Kidney epithelial cell (primary cell): ENCODE results near the gene ECSIT. TPM values are rescaled to one million over a fixed set of nuclear protein-coding genes. Genes with fewer than 3 reads are reported as not detected.
"Not testable (repeated sequence)": the region's sequence is repeated elsewhere in the genome, so short reads cannot be mapped to it uniquely, and the experiment has no call there.

Experiments used
- DNase-seq: peaks from one replicate; pipeline ENCODE4 v3.0.0-alpha.2; 2010; ENCODE audit warnings: low read depth
- H3K27me3 ChIP-seq: 2 replicates; pipeline ENCODE4 v1.6.0; 2011; ENCODE audit warnings: low read length; ENCODE audit not compliant: control insufficient read depth, insufficient read depth
- H3K36me3 ChIP-seq: 2 replicates; pipeline ENCODE4 v1.5.1; 2011; ENCODE audit warnings: low read length; ENCODE audit not compliant: control insufficient read depth, insufficient read depth
- H3K4me3 ChIP-seq: 2 replicates; pipeline ENCODE4 v1.5.1; 2011; ENCODE audit warnings: low read depth, mild to moderate bottlenecking, control low read depth, low read length
- CTCF ChIP-seq: IDR thresholded peaks from 2 replicates; pipeline ENCODE4 v1.5.1; 2011; ENCODE audit warnings: mild to moderate bottlenecking, moderate library complexity, low read length, control low read depth, inconsistent platforms; ENCODE audit not compliant: insufficient read depth, poor library complexity, severe bottlenecking
- total RNA-seq: library from RNA; depleted of rRNA; stranded (reverse); fragments of >200 nt; gene quantifications from 2 replicates; pipeline ENCODE4 v1.2.3, GENCODE V29; 2015

ECSIT gene
- total RNA-seq, 1 donor from 2014 or later: 37.4 TPM

GRCh38 chr19:11465600-11465999 is 63.3 kb downstream of the ECSIT start:
- Histone ChIP-seq H3K36me3 (no peaks in the 10 kb centered on the region), H3K4me3 (no peak overlapping the region), H3K27me3 (no peaks in the 10 kb centered on the region)
- no peak for TF ChIP-seq CTCF
- no peak for DNase-seq

- no peak for DNase-seq
- Histone ChIP-seq H3K4me3 (no peak overlapping the region), H3K27me3 (no peaks in the 10 kb centered on the region), H3K36me3 (no peaks in the 10 kb centered on the region)
- no peak for TF ChIP-seq CTCF
These were observed 64.3 kb downstream of the ECSIT start for GRCh38 chr19:11464333-11465265.

- no peak for TF ChIP-seq CTCF
- H3K4me3 ChIP-seq: no peak overlapping the region
- no peaks in the 10 kb centered on the region for H3K36me3 ChIP-seq
- no peaks in the 10 kb centered on the region for H3K27me3 ChIP-seq
- no peak for DNase-seq
These were observed 65.5 kb downstream of the ECSIT start for GRCh38 chr19:11463391-11463790.

GRCh38 chr19:11461453-11461852 is 67.5 kb downstream of the ECSIT start:
- H3K4me3 ChIP-seq: no peak overlapping the region
- TF ChIP-seq CTCF: no peak
- no peaks in the 10 kb centered on the region for H3K36me3 ChIP-seq
- no peaks in the 10 kb centered on the region for H3K27me3 ChIP-seq
- DNase-seq: no peak

GRCh38 chr19:11460207-11460606 is 68.7 kb downstream of the ECSIT start:
- TF ChIP-seq CTCF: peak; percentile 46
- Histone ChIP-seq H3K36me3 (no peaks in the 10 kb centered on the region), H3K27me3 (no peaks in the 10 kb centered on the region), H3K4me3 (no peak overlapping the region)
- DNase-seq: no peak

- not testable (repeated sequence) for H3K4me3 ChIP-seq, DNase-seq, H3K27me3 ChIP-seq, H3K36me3 ChIP-seq
These were observed 70.0 kb downstream of the ECSIT start for GRCh38 chr19:11458912-11459311.
